GM21529 (cell line): ENCODE measurements around the gene EFNA4.
A peak's percentile ranks its signal among the peaks of the same experiment; 100 is the strongest.

Experiments
- ATAC-seq: cut with Tn5 transposase; IDR thresholded peaks from one replicate; pipeline ENCODE4 v1.9.1; 2021; ENCODE audit not compliant: unreplicated experiment

Gene EFNA4, protein sequence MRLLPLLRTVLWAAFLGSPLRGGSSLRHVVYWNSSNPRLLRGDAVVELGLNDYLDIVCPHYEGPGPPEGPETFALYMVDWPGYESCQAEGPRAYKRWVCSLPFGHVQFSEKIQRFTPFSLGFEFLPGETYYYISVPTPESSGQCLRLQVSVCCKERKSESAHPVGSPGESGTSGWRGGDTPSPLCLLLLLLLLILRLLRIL

DNA sequence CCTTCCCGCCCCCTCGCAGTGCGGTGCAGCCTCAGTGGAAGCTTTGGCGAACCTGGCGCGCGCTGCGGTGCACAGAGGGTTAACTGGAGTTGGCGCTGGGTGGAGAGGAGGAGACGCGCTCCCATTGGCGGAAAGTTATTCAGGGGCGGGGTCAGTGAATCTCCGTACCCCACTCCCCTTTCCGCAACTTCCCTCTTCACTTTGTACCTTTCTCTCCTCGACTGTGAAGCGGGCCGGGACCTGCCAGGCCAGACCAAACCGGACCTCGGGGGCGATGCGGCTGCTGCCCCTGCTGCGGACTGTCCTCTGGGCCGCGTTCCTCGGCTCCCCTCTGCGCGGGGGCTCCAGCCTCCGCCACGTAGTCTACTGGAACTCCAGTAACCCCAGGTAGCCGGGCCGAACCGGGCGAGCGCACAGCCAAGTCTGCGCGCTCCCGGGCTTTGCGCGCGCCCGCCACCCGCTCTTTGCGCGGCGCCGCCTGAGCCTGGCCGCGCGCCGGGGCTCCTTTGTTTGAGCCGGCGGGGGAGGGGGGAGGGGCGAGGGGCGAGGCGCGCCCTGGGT is at the start of gene EFNA4:
TSS of gene EFNA4 (plus strand) at position 191 of the 561 bp plus-strand sequence. CDS start at position 275, 84 bp downstream.
- peak; percentile 57 for ATAC-seq

DNA sequence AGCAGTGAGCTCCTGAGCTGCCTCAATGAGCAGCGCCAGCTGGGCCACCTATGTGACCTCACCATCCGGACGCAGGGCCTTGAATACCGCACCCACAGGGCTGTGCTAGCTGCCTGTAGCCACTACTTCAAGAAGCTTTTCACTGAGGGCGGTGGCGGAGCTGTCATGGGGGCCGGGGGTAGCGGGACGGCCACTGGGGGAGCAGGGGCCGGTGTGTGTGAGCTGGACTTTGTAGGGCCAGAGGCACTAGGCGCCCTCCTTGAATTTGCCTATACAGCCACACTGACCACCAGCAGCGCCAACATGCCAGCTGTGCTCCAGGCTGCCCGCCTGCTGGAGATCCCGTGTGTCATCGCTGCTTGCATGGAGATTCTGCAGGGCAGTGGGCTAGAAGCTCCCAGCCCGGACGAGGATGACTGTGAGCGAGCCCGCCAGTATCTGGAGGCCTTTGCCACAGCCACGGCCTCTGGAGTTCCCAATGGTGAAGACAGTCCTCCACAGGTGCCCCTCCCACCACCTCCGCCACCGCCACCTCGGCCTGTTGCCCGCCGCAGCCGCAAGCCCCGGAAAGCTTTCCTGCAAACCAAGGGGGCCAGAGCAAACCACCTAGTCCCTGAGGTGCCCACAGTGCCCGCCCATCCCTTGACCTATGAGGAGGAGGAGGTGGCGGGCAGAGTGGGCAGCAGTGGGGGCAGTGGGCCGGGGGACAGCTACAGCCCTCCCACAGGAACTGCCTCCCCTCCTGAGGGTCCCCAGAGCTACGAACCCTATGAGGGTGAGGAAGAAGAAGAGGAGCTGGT is 48.6 kb upstream of the EFNA4 start:
- no peak for ATAC-seq

DNA sequence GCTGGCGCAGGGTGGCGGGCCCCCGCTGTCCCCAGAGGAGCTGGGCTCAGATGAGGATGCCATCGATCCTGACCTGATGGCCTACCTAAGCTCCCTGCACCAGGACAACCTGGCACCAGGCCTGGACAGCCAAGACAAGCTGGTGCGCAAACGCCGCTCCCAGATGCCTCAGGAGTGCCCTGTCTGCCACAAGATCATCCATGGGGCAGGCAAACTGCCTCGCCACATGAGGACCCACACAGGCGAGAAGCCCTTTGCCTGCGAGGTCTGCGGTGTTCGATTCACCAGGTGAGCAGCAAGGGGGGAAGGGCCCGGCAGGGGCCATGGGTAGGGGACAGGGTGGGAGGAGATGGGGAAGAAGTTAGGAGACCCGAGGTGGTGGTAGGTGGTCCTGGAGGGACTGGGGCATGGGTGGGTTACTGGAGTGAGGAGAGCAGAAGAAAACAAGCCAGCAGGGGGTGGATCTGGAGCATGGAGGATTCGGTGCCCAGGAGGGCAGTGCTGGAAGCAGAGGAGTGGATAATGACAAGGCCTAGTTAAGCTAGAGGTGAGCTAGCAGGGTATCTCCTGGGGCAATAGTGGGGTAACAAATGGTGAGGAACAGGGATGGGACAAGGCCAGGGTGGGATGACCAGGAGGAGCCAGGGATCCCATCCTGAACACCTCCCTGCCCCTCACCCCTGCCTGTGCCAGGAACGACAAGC is 47.9 kb upstream of the EFNA4 start:
- no peak for ATAC-seq

DNA sequence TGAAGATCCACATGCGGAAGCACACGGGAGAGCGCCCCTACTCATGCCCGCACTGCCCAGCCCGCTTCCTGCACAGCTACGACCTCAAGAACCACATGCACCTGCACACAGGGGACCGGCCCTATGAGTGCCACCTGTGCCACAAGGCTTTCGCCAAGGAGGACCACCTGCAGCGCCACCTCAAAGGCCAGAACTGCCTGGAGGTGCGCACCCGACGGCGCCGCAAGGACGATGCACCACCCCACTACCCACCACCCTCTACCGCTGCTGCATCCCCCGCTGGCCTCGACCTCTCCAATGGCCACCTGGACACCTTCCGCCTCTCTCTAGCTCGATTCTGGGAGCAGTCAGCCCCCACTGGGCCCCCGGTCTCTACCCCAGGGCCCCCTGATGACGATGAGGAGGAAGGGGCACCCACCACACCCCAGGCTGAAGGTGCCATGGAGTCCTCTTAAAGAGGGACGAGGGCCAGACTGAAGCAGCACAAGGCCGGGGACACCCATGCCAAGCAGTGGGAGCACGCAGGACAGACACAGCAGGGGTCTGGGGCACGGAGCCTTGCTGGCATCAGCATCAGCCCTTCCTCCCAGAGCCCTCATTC is 47.2 kb upstream of the EFNA4 start:
- no peak for ATAC-seq

DNA sequence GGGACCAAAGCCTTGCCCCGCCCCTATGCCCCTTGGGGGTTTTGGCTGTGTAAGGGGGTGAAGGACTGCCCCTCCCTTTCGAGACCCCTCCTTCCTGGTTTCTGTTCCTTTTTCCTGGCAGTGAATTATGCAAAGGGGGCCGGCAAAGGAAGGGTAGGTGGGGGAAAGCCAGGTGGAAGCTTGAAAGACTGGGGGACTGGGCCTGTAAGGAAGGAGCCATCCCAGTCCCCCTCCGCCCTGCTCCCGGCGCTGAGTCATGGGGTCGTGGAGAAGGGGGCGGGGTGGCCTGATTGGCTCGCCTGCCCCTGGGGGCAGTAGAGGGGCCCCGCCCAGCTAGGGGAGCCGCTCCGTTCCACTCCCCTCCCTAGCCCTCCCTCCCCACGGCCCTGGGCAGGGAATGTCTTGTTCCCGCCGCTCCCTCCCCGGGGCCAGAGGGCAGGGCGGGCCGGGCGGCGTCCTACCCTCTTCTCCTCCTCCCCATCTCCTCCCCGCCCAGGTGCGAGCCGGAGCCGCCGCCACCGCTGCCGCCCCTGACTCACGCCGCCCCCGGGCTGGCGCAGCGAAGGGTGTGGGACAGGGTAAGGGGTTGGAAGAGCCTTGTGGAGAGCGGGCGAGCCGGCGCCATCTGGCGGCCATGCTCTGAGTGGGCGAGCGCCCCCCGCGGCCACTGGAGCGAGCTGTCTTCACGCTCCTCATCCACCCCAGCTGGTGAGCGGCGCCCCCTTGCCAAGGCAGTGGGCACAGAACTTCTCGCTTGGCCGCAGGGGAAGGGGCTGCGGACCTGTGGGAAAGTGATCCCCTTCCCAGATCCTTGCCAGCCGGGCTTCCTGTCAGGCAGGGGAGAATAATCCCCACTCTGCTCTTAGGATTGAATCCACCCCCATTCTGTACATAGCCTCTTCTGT is 46.2 kb upstream of the EFNA4 start:
- ATAC-seq, result peak; percentile 81

DNA sequence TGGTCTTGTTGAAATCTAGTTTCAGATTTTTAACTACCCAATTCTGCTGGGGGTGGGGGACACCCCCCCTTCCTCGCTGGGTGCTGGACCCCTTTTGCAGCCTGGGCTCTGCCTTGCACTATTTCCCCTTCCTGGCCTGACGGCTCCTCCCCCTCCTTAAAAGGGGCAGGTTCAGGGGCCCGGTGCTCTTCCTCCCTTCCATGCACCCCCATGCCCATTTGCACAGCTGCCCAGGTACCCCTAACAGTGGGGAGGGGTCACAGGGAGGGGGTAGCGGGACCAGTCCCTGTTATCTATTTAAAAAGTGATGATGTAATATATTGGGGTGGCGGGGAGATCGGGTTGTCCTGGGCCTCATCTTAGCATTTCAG is 45.6 kb upstream of the EFNA4 start:
- ATAC-seq, result no peak

DNA sequence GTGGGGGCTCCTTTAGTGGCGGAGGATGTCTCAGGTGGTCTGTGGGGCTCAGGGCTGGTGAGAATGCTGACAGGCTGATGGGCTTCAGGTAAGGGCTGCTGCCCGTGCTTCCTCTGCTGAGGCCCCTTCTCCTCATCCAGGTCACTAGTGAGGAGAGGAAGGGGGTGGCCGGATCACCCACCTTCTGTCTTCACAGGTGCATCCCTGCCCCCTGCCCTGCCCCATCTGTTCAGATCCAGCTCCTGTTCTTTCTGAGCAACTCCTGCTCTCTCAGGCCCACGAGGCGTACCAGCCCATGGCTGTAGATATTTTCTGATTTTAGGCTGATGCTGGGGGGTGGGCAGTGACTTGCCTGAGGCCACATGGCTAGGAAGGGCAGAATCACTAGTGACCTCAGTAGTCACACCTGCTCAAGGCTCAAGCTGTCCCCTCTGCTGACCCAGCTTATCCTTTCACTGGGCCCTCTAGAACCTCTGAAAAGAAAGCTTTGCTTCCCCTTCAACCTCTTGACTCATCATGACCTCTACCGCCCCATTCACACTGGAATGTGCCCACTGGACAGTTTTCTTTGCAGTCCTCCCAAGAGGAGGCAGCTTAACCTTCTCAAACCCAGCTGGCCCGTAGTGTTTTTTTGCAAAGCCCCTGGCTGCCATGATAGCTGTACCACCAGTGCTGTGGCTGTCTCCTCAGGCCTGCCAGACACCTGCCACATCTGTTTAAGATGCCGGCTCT is 44.8 kb upstream of the EFNA4 start:
- ATAC-seq, result no peak

DNA sequence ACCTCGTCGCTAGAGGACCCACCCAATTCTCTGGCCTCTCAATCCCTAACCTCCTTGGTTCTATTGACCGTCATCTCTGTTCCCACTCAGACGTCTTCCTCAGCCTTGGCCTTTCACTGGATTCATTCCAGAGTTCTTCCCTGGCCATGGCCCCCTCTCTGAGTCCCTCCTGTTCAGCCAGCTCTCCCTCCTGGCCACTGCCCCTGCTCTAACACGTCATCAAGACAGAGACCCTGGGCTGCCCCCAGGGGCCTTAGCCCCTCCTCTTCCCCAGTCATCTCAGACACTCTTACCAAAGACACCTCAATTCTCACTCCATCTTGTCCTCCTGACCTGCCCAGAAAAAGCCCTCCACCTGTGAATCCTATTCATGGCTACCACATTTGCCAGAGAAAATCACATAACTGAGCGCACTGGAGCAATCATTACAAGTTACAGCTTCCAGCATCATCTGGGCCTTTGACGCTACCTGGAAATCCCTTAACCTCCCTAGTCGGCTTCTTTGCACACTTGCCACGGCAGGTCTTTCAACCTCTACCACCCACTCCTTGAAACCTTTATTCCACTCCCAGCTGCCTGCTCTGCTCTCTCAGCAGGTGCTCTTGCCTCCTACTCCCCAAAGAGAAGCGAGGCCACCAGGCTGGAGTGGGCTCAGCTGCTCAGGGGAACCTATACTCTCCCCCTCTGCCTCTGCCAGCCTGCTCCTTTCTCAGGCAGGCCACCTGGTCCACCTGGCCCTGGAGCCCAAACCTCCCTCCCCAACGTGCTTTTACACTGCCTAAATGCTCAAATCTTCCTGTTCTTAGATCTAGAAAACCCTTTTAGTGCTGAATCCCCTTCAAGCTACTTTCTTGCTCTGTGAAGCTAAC is 43.9 kb upstream of the EFNA4 start:
- ATAC-seq, result no peak

DNA sequence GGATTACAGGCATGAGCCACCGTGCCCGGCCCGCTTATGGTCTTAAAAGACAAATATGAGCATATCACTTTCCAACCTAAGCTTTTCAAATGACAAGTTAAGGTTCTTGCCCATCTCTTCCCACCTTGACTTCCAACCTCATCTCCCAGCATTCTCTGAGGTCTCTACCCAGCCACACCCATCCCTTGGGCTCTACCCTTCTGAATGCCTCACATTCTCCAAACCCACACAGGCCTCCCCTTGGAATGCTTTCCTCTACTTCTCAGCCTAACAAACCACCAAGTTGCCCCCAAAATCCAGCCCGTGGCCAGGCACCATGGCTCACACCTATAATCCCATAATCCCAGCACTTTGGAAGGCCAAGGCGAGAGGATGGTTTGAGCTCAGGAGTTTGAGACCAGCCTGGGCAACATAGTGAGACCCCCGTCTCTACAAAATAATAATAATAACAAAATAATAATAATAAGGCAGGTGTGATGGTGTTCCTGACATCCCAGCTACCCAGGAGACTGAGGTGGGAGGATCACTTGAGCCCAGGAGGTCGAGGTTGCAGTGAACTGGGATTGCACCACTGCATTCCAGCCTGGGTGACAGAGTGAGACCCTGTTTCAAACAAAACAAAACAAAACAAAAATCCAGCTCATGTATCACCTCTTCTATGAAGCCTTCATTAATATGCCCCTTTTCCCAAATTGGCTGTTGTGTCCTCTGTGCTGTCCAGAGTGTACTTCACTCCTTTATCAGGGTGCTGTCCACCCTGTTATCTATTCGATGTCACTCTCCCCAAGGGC is 41.2 kb upstream of the EFNA4 start:
- no peak for ATAC-seq

DNA sequence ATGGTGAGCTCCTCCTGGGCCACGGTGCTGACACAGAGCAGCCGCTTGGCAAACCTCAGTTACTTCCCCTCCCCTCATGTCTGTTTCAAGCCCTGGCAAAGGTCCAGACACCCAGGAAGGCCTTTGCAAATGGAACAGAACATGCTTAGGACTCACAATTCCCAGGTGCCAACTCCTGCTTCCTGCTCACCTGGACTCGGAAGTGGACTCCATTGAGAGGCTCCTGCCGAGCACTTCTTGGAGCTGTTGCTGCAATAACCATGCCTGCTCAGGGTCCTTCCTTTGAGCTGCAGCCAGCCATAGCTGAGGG is 40.7 kb upstream of the EFNA4 start:
- ATAC-seq, result no peak

DNA sequence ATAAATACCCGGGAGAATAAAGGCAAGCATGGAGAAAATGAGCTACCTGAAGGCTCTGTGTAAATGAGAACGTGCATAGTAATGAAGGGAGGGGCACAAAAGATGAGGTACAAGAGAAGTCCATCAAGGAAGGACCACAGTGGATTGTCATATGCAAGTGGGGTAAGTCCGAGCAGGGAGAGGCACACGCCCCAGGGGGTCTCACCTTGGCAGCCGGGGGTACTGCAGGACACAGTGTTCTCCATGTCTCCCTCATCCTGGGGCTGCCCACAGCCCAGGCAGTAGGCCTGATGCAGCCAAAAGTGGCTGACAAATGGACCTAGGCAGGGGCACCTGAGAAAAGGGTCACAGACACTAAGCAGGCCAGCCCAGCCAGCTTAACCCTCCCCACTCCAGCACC is 39.9 kb upstream of the EFNA4 start:
- ATAC-seq, result no peak

DNA sequence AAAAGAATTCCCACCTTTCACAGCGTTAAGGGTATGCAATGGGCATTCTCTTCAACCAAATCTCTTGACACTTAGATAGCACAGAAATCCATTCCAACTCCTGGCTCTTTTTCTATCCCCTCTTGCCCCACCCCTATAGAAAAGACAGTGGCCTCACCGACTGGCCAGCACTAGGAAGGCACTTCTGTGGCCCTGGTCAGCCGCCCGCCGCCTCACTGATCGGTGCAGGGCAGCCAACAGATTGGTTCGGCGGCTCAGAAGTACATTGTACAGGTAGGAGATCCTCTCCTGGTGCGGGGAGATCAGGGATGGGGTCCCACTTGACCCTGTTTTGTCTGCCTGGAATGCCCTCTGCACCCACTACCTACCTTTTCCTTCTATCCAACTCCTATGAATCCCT is 39.2 kb upstream of the EFNA4 start:
- no peak for ATAC-seq

DNA sequence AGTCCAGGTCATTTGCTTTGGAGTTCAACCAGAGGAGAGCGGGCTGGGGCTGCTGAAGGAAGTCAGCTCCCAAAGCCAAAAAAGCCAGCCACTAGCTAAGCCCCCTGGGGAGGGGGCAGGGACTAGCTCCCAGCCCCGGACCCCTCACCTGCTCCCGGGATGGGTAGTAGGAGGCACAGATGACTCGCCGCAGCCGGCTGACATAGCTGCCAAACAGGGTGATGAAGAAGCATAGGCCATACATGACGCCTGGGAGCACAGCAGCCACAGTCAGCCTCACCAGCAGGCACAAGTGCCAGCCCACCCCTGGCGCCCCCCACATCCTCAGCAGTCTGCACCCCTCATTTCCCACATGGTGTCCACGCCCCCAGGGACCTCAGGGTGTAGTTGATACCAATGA is 37.4 kb upstream of the EFNA4 start:
- no peak for ATAC-seq

DNA sequence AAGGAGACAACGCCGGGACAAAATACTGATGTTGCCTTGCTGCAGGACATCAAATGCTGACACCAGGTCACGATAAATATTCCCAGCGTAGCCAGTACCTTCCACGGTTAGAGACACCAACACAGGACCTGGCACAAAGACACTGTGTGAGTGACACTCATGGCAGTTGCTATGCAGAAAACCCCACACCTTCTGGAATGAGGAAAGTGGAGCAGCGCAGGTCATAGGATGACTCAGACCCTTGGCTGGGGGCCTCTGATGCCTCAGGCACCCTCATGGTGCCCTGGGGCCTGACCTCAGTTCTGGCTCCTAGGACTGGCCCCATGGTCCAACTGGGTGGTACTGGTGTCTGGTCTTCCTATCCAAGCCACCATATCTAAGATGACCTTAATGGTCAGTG is 37.0 kb upstream of the EFNA4 start:
- no peak for ATAC-seq

DNA sequence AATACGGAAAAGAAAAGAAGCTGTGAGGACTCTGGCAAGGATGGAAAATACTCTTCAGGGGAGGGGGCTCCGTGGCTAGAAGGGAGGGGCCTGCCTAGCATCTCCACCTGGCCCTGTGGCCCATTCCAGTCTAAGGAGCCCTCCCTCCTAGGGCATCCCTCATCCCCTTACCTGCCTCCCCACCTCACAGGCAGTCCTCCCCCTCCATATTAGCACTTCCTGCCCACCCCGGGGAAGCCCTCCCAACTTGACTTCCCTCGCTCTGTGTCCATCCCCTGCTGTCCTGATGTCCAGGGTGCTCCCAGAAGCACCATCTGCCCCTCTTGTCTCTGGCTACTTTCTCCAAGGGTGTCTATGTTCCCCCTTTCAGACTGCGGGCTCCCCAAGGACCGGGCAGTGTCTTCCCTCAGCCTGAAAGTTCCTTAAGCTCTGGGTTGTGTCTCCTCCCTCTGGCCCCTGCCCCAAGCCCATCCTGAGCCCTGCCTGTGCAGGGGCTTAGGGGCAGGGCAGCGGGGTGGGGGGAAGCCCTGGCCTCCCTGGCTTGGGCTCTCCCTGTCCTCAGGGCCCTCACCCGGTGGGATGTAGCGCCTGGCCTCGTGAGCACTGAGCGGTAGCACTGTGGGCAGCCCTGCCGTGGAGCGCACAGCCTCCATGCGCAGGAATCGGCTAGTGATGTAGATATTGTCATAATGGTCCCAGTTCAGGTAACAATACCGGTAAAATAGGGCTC is 33.9 kb upstream of the EFNA4 start:
- no peak for ATAC-seq

DNA sequence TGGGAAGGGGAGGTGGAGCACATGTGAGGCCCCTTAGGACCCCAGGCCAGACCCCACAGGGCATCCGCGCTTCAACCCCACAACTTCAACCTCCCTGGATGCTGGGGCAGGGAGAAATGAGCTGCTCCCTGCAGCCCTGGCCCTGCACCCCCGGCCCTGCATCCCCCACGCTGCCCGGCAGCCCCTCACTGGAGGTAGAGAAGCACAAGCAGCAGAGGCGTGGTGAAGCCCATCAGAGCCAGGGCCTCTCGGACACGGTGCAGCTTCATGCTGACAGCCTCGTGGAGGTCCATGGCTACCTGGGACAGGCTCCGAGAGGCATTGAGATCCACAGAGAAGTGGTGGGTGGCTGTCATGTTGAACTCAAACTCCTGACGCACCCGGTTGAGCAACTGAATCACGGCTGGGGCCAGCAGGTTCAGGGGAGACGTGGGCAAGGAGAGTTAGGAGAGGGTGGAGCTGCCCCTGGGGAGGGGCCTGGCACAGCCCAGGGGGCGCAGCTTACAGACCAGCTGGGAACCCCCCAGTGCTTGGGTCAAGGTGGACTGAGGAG is 33.2 kb upstream of the EFNA4 start:
- ATAC-seq, result no peak

DNA sequence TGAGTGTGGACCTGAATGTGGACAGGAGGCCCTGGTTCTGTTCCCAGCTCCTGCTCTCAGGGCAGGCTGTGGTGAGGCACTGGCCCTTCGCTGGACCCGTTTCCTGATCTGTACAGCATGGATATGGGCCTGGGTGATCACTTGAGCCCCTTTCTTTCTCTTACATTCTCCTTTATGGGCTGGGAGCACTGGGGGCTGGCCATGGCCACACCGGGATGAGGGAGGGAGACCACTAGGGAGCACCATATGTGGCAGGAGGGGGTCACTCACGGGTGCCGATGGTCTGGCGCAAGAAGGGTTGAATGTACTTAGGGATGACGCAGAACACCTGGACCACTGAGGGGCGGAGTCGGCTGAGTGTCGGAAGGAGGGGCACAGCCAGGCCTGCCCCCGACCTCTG is 32.6 kb upstream of the EFNA4 start:
- no peak for ATAC-seq
